ENCODE results near the gene ANKFN1. TPM values are rescaled to one million over a fixed set of nuclear protein-coding genes. Genes with fewer than 3 reads are reported as not detected.

Gene ANKFN1
- polyA plus RNA-seq, 3 donors: not detected

DNA sequence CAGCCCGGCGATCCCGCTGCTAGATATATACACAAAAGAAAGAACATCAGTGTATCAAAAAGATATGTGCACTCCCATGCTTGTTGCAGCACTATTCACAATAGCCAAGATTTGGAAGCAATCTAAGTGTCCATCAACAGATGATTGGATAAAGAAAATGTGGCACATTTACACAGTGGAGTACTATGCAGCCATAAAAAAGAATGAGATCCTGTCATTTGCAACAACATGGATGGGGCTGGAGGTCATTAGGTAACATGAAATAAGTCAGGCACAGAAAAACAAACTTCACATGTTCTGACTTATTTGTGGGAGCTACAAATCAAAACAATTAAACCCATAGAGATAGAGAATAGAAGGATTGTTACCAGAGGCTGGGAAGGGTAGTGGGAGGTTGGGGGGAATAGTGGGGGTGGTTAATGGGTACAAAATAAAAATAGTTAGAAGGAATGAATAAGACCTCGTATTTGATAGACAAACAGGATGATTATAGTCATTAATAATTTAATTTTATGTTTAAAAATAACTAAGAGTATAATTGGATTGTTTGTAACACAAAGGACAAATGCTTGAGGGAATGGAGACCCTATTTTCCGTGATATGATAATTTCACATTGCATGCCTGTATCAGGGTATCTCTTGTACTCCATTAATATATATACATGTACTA, 263.5 kb downstream of the ANKFN1 start:
- H2AFZ ChIP-seq (ENCODE audit: insufficient read depth, low read depth, low read length, poor library complexity, severe bottlenecking): no peak overlapping the region
- intact Hi-C loops (cut with micrococcal nuclease): no loop called here
- DNase-seq: no peak
- H3K4me3 ChIP-seq (replicated peaks in 1 of 3; ENCODE audit: low read depth in 2 of 3, low read length in 3 of 3): no peak overlapping the region
- Mint-ChIP-seq H3K27ac (no peak overlapping the region), H3K27me3 (ENCODE audit: low read depth in 3 of 3) (peaks cover 0 to 2% (median 0%) of the 10 kb centered on the region in 3 donors), H3K4me1 (peaks cover 5% of the 10 kb centered on the region), H3K36me3 (no peaks in the 10 kb centered on the region), H3K4me3 (no peak overlapping the region), H3K9me3 (peaks cover 2 to 9% (median 2%) of the 10 kb centered on the region in 7 donors)
- TF ChIP-seq, protein P1, sequence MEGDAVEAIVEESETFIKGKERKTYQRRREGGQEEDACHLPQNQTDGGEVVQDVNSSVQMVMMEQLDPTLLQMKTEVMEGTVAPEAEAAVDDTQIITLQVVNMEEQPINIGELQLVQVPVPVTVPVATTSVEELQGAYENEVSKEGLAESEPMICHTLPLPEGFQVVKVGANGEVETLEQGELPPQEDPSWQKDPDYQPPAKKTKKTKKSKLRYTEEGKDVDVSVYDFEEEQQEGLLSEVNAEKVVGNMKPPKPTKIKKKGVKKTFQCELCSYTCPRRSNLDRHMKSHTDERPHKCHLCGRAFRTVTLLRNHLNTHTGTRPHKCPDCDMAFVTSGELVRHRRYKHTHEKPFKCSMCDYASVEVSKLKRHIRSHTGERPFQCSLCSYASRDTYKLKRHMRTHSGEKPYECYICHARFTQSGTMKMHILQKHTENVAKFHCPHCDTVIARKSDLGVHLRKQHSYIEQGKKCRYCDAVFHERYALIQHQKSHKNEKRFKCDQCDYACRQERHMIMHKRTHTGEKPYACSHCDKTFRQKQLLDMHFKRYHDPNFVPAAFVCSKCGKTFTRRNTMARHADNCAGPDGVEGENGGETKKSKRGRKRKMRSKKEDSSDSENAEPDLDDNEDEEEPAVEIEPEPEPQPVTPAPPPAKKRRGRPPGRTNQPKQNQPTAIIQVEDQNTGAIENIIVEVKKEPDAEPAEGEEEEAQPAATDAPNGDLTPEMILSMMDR (IDR thresholded peaks at IDR 0.05): no peak
- no peaks in the 10 kb centered on the region for H3K27me3 ChIP-seq (ENCODE audit: control insufficient read depth in 2 of 2, insufficient read depth in 2 of 2, low read length in 2 of 2)
- no peaks in the 10 kb centered on the region for H3K79me2 ChIP-seq (ENCODE audit: insufficient read depth, low read length)
- H3K4me2 ChIP-seq (replicated peaks; ENCODE audit: extremely low read depth, low read length, poor library complexity, severe bottlenecking): no peak overlapping the region
- H3K27ac ChIP-seq (ENCODE audit: low read depth in 1 of 2, low read length in 2 of 2): no peak overlapping the region
- no peaks in the 10 kb centered on the region for H3K36me3 ChIP-seq (replicated peaks in 1 of 2; ENCODE audit: control insufficient read depth in 1 of 2, insufficient read depth in 2 of 2, low read length in 2 of 2)
- H4K20me1 ChIP-seq (ENCODE audit: insufficient read depth, low read length): no peaks in the 10 kb centered on the region
- WGBS (ENCODE audit: insufficient coverage): no CpG with 5 or more reads among the region's 5 CpGs
- no peak overlapping the region for H3K9ac ChIP-seq (ENCODE audit: insufficient read depth, low read length, poor library complexity, severe bottlenecking)
- no peaks in the 10 kb centered on the region for H3K4me1 ChIP-seq (ENCODE audit: control insufficient read depth in 1 of 2, insufficient read depth in 2 of 2, low read length in 2 of 2)
- no peaks in the 10 kb centered on the region for H3K9me3 ChIP-seq (replicated peaks in 1 of 2; ENCODE audit: control insufficient read depth in 1 of 2, insufficient read depth in 1 of 2, low read length in 2 of 2)

DNA sequence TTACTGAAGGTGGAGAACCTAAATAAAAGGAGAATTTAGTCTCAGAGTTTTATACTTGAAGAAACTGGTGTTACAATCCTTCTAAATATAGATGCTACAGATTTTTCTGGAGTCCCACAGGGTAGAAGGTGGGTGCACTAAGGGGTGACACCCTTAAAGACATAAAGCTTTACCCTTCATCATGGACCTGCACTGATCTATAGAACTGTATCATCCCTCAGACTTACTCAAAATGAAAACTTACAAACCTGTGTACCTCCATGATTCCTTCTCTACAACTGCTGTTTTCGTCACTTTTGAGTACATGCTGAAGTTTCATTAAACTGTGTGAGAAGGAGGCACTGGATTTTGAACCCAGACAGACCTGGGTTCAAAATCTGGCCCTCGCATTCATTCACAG, 270.7 kb downstream of the ANKFN1 start:
- WGBS (ENCODE audit: insufficient coverage): no CpG with 5 or more reads among the region's 2 CpGs
- Mint-ChIP-seq H3K27ac (no peak overlapping the region), H3K4me1 (peaks cover 4% of the 10 kb centered on the region), H3K36me3 (no peaks in the 10 kb centered on the region), H3K27me3 (ENCODE audit: low read depth in 3 of 3) (peaks cover 0 to 3% (median 2%) of the 10 kb centered on the region in 3 donors), H3K4me3 (no peak overlapping the region), H3K9me3 (no peaks in the 10 kb centered on the region)
- no peak overlapping the region for H2AFZ ChIP-seq (ENCODE audit: insufficient read depth, low read depth, low read length, poor library complexity, severe bottlenecking)
- no peaks in the 10 kb centered on the region for H3K27me3 ChIP-seq (ENCODE audit: control insufficient read depth in 2 of 2, insufficient read depth in 2 of 2, low read length in 2 of 2)
- no peaks in the 10 kb centered on the region for H3K9me3 ChIP-seq (replicated peaks in 1 of 2; ENCODE audit: control insufficient read depth in 1 of 2, insufficient read depth in 1 of 2, low read length in 2 of 2)
- TF ChIP-seq, protein P1 (IDR thresholded peaks at IDR 0.05): no peak
- no peak overlapping the region for H3K9ac ChIP-seq (ENCODE audit: insufficient read depth, low read length, poor library complexity, severe bottlenecking)
- no peaks in the 10 kb centered on the region for H3K36me3 ChIP-seq (replicated peaks in 1 of 2; ENCODE audit: control insufficient read depth in 1 of 2, insufficient read depth in 2 of 2, low read length in 2 of 2)
- H3K4me3 ChIP-seq (replicated peaks in 1 of 3; ENCODE audit: low read depth in 2 of 3, low read length in 3 of 3): no peak overlapping the region
- intact Hi-C loops (cut with micrococcal nuclease): no loop called here
- H3K27ac ChIP-seq (ENCODE audit: low read depth in 1 of 2, low read length in 2 of 2): no peak overlapping the region
- no peaks in the 10 kb centered on the region for H3K79me2 ChIP-seq (ENCODE audit: insufficient read depth, low read length)
- H3K4me2 ChIP-seq (replicated peaks; ENCODE audit: extremely low read depth, low read length, poor library complexity, severe bottlenecking): no peak overlapping the region
- DNase-seq: no peak
- no peaks in the 10 kb centered on the region for H4K20me1 ChIP-seq (ENCODE audit: insufficient read depth, low read length)
- H3K4me1 ChIP-seq (ENCODE audit: control insufficient read depth in 1 of 2, insufficient read depth in 2 of 2, low read length in 2 of 2): no peaks in the 10 kb centered on the region
